ENCODE measurements around the gene F2.

F2 gene

DNA sequence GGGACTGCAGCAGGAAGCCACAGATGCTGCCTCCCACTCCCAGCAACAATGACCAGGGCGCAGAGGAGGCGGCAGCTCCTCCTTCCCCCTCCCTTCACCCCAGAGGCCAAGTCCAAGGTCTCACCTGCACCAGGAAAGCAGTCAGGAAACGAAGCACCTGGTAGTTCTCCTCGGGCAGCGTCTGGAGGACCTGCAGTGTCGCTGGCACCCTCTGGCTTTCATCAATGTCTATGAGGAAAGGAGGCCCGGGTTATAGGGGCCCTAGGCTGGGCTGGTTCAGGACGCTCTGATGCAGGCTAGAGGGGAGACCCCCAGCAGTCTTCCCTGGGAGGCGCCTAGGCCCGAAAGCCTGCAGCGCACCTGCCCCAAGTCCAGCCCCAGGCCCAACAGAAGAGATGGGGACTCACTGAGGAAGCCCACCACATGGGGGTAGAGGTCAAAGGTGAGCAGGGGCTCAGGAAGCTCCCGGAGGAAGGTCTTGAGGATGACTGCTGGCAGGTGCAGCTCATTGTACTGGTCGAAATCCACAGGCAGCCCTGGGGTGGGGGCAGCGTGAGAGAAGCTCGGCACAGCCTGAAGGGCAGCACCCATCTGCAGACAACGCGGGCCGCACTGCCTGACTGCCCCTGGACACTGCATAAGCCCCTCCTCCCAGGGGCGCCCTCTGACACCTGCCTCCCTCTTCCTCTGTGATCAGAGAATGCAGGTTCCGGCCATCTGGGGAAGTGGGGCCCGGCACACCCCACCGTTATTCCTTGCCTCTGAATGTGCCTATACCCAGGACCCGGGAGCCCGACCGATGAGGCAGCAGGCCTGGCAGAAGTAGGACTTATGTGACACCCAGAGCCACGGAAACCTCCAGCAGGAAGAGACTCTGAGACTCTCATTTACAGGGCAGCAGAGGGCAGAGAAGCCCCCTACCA, 39.5 kb upstream of the F2 start:
- DNase-seq (ENCODE audit: insufficient read length, low spot score) (no peak), FAIRE-seq (no peak)
- TF ChIP-seq, protein P1, sequence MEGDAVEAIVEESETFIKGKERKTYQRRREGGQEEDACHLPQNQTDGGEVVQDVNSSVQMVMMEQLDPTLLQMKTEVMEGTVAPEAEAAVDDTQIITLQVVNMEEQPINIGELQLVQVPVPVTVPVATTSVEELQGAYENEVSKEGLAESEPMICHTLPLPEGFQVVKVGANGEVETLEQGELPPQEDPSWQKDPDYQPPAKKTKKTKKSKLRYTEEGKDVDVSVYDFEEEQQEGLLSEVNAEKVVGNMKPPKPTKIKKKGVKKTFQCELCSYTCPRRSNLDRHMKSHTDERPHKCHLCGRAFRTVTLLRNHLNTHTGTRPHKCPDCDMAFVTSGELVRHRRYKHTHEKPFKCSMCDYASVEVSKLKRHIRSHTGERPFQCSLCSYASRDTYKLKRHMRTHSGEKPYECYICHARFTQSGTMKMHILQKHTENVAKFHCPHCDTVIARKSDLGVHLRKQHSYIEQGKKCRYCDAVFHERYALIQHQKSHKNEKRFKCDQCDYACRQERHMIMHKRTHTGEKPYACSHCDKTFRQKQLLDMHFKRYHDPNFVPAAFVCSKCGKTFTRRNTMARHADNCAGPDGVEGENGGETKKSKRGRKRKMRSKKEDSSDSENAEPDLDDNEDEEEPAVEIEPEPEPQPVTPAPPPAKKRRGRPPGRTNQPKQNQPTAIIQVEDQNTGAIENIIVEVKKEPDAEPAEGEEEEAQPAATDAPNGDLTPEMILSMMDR (IDR thresholded peaks at IDR 0.05; ENCODE audit: insufficient read depth, missing control alignments), result no peak

DNA sequence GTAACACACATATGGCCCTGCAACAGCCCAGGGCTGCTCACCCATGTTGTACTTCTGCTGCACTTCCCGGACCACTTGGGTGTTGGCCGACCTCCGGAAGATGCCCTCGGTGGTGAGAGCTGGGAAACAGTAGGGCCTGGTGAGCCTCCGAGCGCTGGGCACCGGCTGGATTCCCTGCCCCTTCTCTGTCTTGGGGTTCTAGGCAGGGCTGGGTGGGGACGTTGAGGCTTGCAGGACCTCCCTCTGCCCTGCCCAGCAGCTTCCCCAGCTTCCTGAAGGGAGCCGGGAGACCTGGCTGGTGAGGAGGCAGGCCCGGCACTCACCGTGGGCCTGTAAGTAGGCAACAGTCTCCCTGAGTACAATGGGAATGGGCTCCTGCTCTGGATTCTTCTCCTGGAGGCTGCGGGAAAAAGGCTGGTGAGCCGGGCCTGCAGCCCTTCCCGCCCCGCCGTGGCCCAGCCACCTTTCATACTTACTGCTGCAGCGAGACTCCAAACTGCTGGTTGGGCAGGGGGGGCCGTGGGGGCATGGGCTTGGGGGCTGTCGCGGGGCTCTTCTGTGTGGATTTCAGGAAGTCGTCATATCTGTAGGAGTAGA, 38.8 kb upstream of the F2 start:
- FAIRE-seq (no peak), DNase-seq (ENCODE audit: insufficient read length, low spot score) (no peak)
- TF ChIP-seq, protein P1 (IDR thresholded peaks at IDR 0.05; ENCODE audit: insufficient read depth, missing control alignments), result no peak

DNA sequence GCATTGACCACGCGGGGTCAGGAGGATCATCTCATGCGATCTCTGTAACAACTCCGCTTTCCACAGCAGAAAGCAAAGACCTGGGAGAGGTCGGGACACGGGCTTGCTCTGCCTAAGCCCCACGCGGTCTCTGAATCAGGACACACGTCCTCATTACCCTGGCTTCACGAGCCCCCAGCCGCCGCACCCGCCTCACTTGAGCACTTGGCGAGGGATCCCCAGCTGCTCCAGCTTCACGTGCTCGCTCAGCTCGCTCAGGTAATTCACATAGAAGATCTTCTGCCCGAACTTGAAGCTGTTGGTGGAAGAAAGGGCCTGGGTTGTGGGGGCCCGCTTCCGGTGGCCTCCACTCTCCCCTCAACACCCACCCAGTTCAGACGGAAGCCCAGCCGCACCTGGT, 38.2 kb upstream of the F2 start:
- FAIRE-seq (no peak), DNase-seq (ENCODE audit: insufficient read length, low spot score) (no peak)
- TF ChIP-seq, protein P1 (IDR thresholded peaks at IDR 0.05; ENCODE audit: insufficient read depth, missing control alignments), result no peak

- DNase-seq (ENCODE audit: insufficient read length, low spot score) (no peak), FAIRE-seq (no peak)
- TF ChIP-seq, protein P1 (IDR thresholded peaks at IDR 0.05; ENCODE audit: insufficient read depth, missing control alignments), result no peak
Measured at GRCh38 chr11:46681814-46682213, 37.2 kb upstream of the F2 start.

DNA sequence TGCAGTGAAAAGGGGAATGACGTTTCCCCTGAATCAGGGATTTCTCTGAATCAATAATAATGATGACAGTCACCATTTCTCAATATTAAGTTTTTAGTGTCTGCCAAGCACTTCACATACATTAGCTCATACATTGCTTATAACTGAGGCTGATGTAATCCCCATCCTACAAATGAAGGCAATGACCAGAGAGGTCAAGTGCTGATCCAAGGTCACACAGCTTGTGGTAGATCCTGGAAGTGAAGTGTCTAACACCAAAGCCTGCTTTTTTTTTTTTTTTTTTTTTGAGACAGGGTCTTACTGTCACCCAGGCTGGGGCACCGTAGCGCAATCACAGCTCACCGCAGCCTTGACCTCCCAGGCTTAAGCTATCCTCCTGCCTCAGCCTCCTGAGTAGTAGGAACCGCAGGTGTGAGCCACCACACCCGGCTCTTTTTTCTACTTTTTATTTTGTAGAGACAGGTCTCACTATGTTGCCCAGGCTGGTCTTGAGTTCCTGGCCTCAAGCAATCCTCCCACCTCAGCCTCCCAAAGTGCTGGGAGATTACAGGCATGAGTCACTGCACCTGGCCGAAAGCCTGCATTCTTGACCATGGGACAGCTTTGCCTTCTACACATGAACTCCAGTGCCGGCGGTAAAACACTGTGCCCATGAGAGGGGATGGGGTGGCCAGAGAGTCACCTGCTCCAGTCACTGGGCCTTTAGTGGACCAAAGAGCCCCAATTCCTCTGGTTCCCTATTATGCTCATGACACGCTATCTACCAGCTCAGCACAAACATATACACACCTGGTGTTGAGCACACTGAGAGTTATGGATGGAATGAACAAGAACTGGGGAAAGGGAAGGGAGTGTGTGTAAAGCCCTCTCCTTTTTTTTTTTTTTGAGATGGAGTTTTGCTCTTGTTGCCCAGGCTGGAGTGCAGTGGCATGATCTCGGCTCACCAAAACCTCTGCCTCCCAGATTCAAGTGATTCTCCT, 36.0 kb upstream of the F2 start:
- no peak for DNase-seq (ENCODE audit: insufficient read length, low spot score)
- TF ChIP-seq, protein P1 (IDR thresholded peaks at IDR 0.05; ENCODE audit: insufficient read depth, missing control alignments), result no peak
- no peak for FAIRE-seq

DNA sequence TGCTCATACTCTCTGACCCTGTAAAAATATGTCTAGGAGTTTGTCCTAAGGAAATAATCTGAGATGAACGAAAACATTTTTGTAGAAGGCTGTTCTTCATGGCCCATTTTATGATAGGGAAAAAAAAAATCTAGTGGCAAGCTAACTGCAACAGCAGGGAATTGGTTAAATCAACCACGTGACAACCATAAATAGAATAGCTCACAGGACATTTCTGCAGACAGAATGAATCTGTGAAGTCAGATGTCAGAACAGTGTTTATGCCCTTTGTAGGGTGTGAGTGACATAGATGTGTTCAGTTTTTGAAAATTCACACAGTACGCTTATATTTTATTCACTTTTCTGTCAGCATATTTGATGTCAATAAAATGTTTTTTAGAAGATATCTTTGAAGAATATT, 34.6 kb upstream of the F2 start:
- TF ChIP-seq, protein P1 (IDR thresholded peaks at IDR 0.05; ENCODE audit: insufficient read depth, missing control alignments), result no peak
- DNase-seq (ENCODE audit: insufficient read length, low spot score) (no peak), FAIRE-seq (no peak)

All from D721Med (cell line).